Muscle of back (tissue), 11 donors: Measurements from ENCODE around the gene RFPL3. TPM values are rescaled to one million over a fixed set of nuclear protein-coding genes. Genes with fewer than 3 reads are reported as not detected.

Experiments
- DNase-seq, 3 donors: peaks; one replicate each; pipeline versions ENCODE4 v3.0.0 to v3.0.0-alpha.2; 2013
- polyA plus RNA-seq, 10 donors: library from polyadenylated mRNA; unstranded; fragments of 120-200 nt; gene quantifications; one replicate each; pipeline ENCODE4 v1.2.1, GENCODE V29; 2013; ENCODE audit not compliant: insufficient read length in 10 of 10

RFPL3 gene
- polyA plus RNA-seq, 10 donors = not detected

DNA sequence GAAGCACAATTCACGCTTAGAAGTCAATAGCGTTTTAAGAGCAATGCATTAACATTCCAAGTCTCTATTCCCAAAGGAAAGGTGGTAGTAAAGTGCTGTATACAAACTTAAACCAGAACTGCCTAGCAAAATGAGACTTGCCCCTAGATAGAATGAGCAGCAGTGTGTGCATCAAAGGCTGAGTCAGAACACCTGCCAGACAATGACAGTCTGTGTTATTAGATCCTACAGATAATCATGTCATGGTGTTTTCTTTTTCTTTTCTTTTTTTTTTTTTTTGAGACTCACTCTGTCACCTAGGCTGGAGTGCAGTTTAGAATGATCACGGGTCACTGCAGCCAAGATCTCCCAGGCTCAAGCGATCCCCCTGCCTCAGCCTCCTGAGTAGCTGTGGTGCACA lies 52.8 kb downstream of the RFPL3 start:
- DNase-seq = no peak

Other genes with a start within 250 kb of the RFPL3 start
- gene C22orf42, start 198.6 kb upstream of the RFPL3 start, polyA plus RNA-seq = under 1 TPM in 1 of 10 donors, not detected in 9; 0.29 TPM
- gene RFPL2, start 152.8 kb upstream of the RFPL3 start, polyA plus RNA-seq = under 1 TPM in 1 of 10 donors, not detected in 9; 0.14 TPM
- 1 to 10 TPM in 1 of 10 donors, under 1 TPM in 9; 0.36 to 2.1 (median 0.58) TPM for gene SLC5A4, start 102.5 kb upstream of the RFPL3 start, polyA plus RNA-seq
- 10 to 100 TPM; 52.5 to 68.0 (median 60.7) TPM for gene RTCB, start 54.4 kb downstream of the RFPL3 start, polyA plus RNA-seq
- gene BPIFC, start 106.6 kb downstream of the RFPL3 start, polyA plus RNA-seq = under 1 TPM in 1 of 10 donors, not detected in 9; 0.34 TPM
- gene FBXO7, start 116.9 kb downstream of the RFPL3 start, polyA plus RNA-seq = 10 to 100 TPM; 55.5 to 87.1 (median 63.4) TPM